GM13976 (cell line): ENCODE results near the gene MCHR1.

Experiments
- DNase-seq: peaks from one replicate; pipeline ENCODE4 v3.0.0; 2012; ENCODE audit warnings: low spot score
- CTCF ChIP-seq: IDR thresholded peaks from 2 replicates; pipeline ENCODE4 v1.5.1; 2012; ENCODE audit warnings: borderline replicate concordance, mild to moderate bottlenecking; ENCODE audit not compliant: insufficient read depth; ENCODE audit errors: extremely low read depth, missing control alignments, control extremely low read depth
- in situ Hi-C: fragments of 300-500 bp; cut with MboI; formaldehyde crosslinking; loops from one replicate; pipeline ENCODE4 v1.12.0; 2022; ENCODE audit warnings: low sequenced_read_pairs, mixed read lengths, inconsistent platforms; ENCODE audit not compliant: unreplicated experiment

MCHR1 gene

DNA sequence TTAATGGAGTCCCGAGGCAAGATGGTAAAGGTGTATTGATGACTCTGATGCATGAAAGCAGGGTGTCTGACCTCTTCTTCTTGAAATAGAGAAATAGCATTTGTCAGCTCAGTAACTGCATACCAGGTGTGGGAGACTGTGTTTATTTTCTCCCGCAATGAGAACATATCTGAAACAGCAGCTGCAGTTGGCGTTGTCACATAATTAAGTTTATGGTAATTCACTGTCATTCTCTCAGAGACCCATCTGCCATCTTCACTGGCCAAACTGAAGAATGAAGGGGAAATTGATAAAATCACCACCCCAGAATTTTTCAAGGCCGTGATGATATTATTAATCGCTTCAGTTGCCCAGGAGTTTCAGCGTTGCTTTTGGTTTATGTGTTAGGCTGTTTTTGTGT, 20.1 kb upstream of the MCHR1 start:
- in situ Hi-C loops = no loop called here
- no peak for TF ChIP-seq CTCF
- no peak for DNase-seq

DNA sequence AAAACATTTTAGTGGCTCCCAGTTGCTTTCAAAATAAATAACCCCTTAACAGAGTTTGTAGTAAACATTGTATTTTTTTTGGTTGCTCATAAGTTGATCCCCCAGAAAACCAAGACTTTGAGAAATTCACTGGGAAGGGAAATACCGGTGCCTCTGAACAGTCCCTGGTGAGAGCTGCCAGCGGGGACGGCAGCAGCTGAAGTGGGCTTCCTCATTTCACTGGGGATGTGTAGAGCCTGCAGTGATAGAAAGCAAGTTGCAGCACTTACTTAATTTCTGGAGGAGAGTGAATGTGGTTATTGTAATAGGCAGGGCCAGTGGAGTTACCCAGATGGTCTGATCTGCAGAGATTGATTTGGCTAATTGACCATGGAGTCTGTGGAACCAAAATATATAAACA, 18.6 kb upstream of the MCHR1 start:
- in situ Hi-C loops = no loop called here
- no peak for DNase-seq
- TF ChIP-seq CTCF = no peak

- no peak for DNase-seq
- in situ Hi-C loops = no loop called here
- no peak for TF ChIP-seq CTCF
These were observed 17.6 kb upstream of the MCHR1 start for GRCh38 chr22:40661671-40662070.

DNA sequence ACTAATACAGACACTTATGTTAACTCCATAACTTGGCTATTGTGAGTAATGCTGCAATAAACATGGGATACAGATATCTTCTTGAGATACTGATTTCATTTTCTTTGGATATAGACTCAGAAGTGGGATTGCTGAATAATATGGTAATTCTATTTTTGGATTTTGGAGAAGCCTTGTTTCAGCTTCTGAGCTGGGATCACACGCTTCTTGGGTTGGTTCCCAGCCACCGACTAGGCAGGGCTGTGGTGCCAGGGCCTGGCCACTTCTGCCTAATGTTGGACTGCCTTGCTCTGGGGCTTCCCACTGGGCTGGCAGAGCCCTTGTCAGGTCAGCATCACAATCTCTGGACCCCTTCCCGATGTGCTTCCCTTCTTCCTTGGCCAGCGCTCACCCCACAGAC, 14.0 kb upstream of the MCHR1 start:
- no peak for DNase-seq
- in situ Hi-C loops = no loop called here
- TF ChIP-seq CTCF = no peak

DNA sequence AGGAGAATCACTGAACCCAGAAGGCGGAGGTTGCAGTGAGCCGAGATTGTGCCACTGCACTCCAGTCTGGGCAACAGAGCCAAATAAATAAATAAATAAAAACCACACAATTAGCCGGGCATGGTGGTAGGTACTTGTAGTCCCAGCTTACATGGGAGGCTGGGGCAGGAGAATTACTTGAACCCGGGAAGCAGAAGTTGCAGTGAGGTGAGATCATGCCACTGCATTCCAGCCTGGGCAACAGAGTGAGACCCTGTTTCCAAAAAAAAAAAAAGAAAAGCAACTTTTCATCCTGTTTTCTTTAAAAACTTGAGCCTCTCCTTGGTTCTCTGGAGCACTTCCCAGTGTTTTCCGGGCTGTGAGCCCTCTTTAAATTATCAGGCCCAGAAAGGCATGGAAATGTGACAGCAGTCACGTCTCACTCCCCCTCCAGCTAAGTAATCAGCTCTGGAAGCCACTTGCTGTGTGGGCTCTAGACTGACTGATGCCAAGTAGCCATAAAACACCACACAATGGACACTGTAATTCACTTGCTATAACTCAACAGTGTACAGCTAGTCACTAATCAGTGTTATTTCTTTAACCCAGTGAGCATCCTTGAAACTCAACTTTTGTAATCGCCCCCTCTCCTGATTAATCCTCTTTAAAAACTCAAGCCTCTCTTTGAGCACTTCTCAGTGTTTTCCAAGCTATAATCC, 13.0 kb upstream of the MCHR1 start:
- no peak for TF ChIP-seq CTCF
- in situ Hi-C loops = no loop called here
- DNase-seq = no peak

DNA sequence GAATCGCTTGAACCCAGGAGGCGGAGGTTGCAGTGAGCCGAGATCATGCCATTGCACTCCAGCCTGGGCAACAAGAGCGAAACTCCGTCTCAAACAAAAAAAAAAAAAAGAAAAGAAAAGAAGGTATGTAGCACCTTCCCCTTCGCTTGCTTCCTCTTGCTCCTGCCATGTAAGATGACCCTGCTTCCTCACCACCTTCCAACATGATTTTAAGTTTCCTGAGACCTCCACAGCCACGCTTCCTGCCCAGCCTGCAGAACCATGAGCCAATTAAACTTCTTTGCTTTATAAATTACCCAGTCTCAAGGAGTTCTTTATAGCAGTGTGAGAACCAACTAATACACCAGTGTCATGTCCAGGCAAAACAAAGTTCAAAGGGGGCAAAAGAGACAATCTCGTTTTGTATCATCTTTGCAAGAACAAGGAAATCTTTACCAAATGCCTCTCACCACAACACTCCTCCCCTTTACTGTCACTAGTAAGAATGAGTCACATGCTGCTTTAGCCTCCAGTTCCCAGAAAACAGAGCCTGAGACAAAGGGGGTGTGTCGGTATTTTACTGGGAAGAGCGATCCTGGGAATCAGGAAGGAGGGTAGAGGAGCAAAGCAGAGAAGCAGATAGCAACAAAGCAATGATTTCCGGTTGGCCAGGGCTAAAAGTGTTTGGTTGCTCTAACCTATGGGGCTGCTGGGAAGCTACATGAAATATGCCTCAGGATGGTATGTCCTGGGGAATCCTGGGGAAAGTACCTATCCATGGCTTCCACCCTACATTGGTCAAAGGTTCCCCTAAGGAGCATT, 10.5 kb upstream of the MCHR1 start:
- no peak for TF ChIP-seq CTCF
- in situ Hi-C loops = no loop called here
- no peak for DNase-seq
